Activated CD4-positive, alpha-beta T cell treated with anti-CD3 and anti-CD28 coated beads, Interleukin-10, Interleukin-2, amounts not matched to agents 100 ng/mL and 50 ng/mL, durations not matched to agents 16 hours and 8 hours (primary cell): Measurements from ENCODE around the gene DTNA.
"Not testable (repeated sequence)": the region's sequence is repeated elsewhere in the genome, so short reads cannot be mapped to it uniquely, and the experiment has no call there.

Experiments used
- DNase-seq: peaks from one replicate; pipeline ENCODE4 v3.0.0-alpha.2; 2020

DTNA gene

GRCh38 chr18:34726286-34727004 lies 16.3 kb downstream of the DTNA start:
- DNase-seq: no peak

- DNase-seq: peak; percentile 7
Observed at GRCh38 chr18:34729264-34729663, 19.2 kb downstream of the DTNA start.

- DNase-seq: no peak
Observed at GRCh38 chr18:34729740-34730355, 19.8 kb downstream of the DTNA start.

GRCh38 chr18:34730774-34731173 lies 20.7 kb downstream of the DTNA start:
- DNase-seq: no peak

- no peak for DNase-seq
Observed at GRCh38 chr18:34734056-34734455, 24.0 kb downstream of the DTNA start.

- DNase-seq: not testable (repeated sequence)
Observed at GRCh38 chr18:34734526-34734925, 24.4 kb downstream of the DTNA start.

- no peak for DNase-seq
Observed at GRCh38 chr18:34738175-34738894, 28.2 kb downstream of the DTNA start.

- no peak for DNase-seq
Observed at GRCh38 chr18:34740101-34740500, 30.0 kb downstream of the DTNA start.

GRCh38 chr18:34740724-34741123 lies 30.6 kb downstream of the DTNA start:
- no peak for DNase-seq

- no peak for DNase-seq
Observed at GRCh38 chr18:34741401-34741800, 31.3 kb downstream of the DTNA start.

GRCh38 chr18:34742891-34743341 lies 32.8 kb downstream of the DTNA start:
- DNase-seq: no peak

- DNase-seq: no peak
Observed at GRCh38 chr18:34744569-34744968, 34.5 kb downstream of the DTNA start.

GRCh38 chr18:34746614-34747013 lies 36.5 kb downstream of the DTNA start:
- DNase-seq: no peak

- DNase-seq: no peak
Observed at GRCh38 chr18:34749721-34750120, 39.6 kb downstream of the DTNA start.

- no peak for DNase-seq
Observed at GRCh38 chr18:34752056-34752455, 42.0 kb downstream of the DTNA start.

GRCh38 chr18:34754300-34754699 lies 44.2 kb downstream of the DTNA start:
- no peak for DNase-seq

GRCh38 chr18:34757666-34758065 lies 47.6 kb downstream of the DTNA start:
- DNase-seq: no peak

- no peak for DNase-seq
Observed at GRCh38 chr18:34758378-34758948, 48.4 kb downstream of the DTNA start.

- no peak for DNase-seq
Observed at GRCh38 chr18:34760444-34760843, 50.3 kb downstream of the DTNA start.

GRCh38 chr18:34764451-34764850 lies 54.4 kb downstream of the DTNA start:
- no peak for DNase-seq

GRCh38 chr18:34767601-34768027 lies 57.5 kb downstream of the DTNA start:
- peak; percentile 32 for DNase-seq

GRCh38 chr18:34771958-34772357 lies 61.9 kb downstream of the DTNA start:
- DNase-seq: no peak

- no peak for DNase-seq
Observed at GRCh38 chr18:34772887-34773286, 62.8 kb downstream of the DTNA start.

- no peak for DNase-seq
Observed at GRCh38 chr18:34773378-34773777, 63.3 kb downstream of the DTNA start.
